Urinary bladder (tissue), 4 donors: ENCODE data around the gene RPS6KA1. TPM values are rescaled to one million over a fixed set of nuclear protein-coding genes. Genes with fewer than 3 reads are reported as not detected.
"Not testable (repeated sequence)": the region's sequence is repeated elsewhere in the genome, so short reads cannot be mapped to it uniquely, and the experiment has no call there.

Experiments
- DNase-seq: peaks from one replicate; pipeline ENCODE4 v3.0.0-alpha.2; 2015; ENCODE audit errors: extremely low spot score
- H3K27ac ChIP-seq: one replicate; pipeline ENCODE4 v1.5.1; 2013; ENCODE audit warnings: low read depth, mild to moderate bottlenecking, moderate library complexity
- H3K36me3 ChIP-seq: one replicate; pipeline ENCODE4 v1.6.1; 2013; ENCODE audit warnings: mild to moderate bottlenecking, moderate library complexity; ENCODE audit not compliant: insufficient read depth
- H3K4me1 ChIP-seq: one replicate; pipeline ENCODE4 v1.6.1; 2013; ENCODE audit warnings: mild to moderate bottlenecking, moderate library complexity; ENCODE audit not compliant: insufficient read depth
- H3K4me3 ChIP-seq: one replicate; pipeline ENCODE4 v1.5.1; 2013; ENCODE audit warnings: low read depth, low read length
- WGBS: extraction: QIAGEN DNeasy Blood & Tissue Kit; methylation state at CpG from one replicate; pipeline ENCODE4 v1.1.7; 2013; 5-methylcytosine and 5-hydroxymethylcytosine counted together
- polyA plus RNA-seq: library from polyadenylated mRNA; stranded (reverse); fragments of 200-250 nt; gene quantifications from one replicate; pipeline ENCODE4 v1.2.3, GENCODE V29; 2013
- small RNA-seq: library from RNA; depleted of rRNA; stranded (forward); fragments of <200 nt; gene quantifications from one replicate; pipeline ENCODE3, GENCODE V24; 2014
- total RNA-seq: library from RNA; depleted of rRNA; stranded (reverse); fragments of >200 nt; gene quantifications from one replicate; pipeline ENCODE4 v1.2.3, GENCODE V29; 2014
- donor health status: healthy with polysubstance abuse.
- donor health status: healthy.

The RPS6KA1 gene
- total and polyA plus RNA-seq, 2 donors, result 7.7 to 8.9 TPM

- Histone ChIP-seq H3K36me3 (no peaks in the 10 kb centered on the region), H3K27ac (no peak overlapping the region), H3K4me3 (no peak overlapping the region), H3K4me1 (no peaks in the 10 kb centered on the region)
- no peak for DNase-seq
- 57% methylated on average over 4 of the region's 4 CpGs for WGBS
Observed at GRCh38 chr1:26603856-26604255, 74.3 kb downstream of the RPS6KA1 start.

DNA sequence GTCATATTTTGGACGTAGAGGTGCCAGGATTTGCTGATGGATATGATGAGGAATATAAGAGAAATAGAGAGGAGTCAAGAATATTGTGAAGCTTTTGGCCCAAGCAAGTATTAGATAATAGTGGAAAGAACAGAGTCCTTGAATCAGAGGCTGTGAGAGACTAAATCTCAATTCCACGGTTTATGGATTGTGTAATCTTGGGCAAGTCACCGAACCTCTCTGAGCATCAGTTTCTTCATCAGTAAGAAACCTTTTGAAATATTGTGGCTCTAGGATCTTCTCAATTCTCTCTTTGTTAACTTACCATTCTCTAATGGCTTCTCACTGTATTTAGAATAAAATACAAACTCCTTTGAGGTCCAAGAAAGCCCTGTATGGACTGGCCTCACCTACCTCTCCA is 77.6 kb downstream of the RPS6KA1 start:
- Histone ChIP-seq H3K4me3 (no peak overlapping the region), H3K36me3 (no peaks in the 10 kb centered on the region), H3K27ac (no peak overlapping the region), H3K4me1 (no peaks in the 10 kb centered on the region)
- WGBS, result 80% methylated on average over 3 of the region's 3 CpGs
- DNase-seq, result no peak

DNA sequence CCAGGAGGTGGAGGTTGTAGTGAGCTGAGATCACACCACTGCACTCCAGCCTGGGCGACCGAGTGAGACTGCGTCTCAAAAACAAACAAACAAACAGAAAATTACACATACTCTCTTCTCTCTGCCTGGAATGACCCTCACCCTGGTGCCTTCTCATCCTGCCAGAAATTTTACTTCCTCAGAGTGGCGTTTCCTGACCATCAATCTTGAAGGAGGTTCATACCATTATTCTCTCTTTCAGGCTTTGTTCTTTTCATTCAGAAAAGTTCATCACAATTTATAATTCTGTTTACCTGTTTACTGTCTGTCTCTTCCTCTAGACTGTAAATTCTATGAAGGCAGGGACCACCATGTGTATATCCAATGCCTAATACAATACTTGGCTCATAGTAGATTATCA is 79.3 kb downstream of the RPS6KA1 start:
- H3K27ac ChIP-seq, result no peak overlapping the region
- no peaks in the 10 kb centered on the region for H3K4me1 ChIP-seq
- no peaks in the 10 kb centered on the region for H3K36me3 ChIP-seq
- WGBS, result 60% methylated on average over 4 of the region's 4 CpGs
- no peak for DNase-seq
- no peak overlapping the region for H3K4me3 ChIP-seq

GRCh38 chr1:26610781-26611180 is 81.2 kb downstream of the RPS6KA1 start:
- Histone ChIP-seq H3K27ac (no peak overlapping the region), H3K4me1 (no peaks in the 10 kb centered on the region), H3K36me3 (no peaks in the 10 kb centered on the region), H3K4me3 (no peak overlapping the region)
- 26% methylated on average over 2 of the region's 2 CpGs for WGBS
- no peak for DNase-seq

GRCh38 chr1:26612627-26613026 is 83.1 kb downstream of the RPS6KA1 start:
- DNase-seq, H3K27ac ChIP-seq, H3K4me3 ChIP-seq, H3K36me3 ChIP-seq, H3K4me1 ChIP-seq: not testable (repeated sequence)
- 90% methylated on average over 4 of the region's 4 CpGs for WGBS

GRCh38 chr1:26614655-26615411 is 85.3 kb downstream of the RPS6KA1 start:
- no peak for DNase-seq
- no peaks in the 10 kb centered on the region for H3K4me1 ChIP-seq
- no peak overlapping the region for H3K4me3 ChIP-seq
- H3K36me3 ChIP-seq, result no peaks in the 10 kb centered on the region
- 91% methylated on average over 1 of the region's 1 CpG for WGBS
- H3K27ac ChIP-seq, result no peak overlapping the region

- H3K4me1 ChIP-seq, result no peaks in the 10 kb centered on the region
- H3K4me3 ChIP-seq, result no peak overlapping the region
- H3K27ac ChIP-seq, result no peak overlapping the region
- no peak for DNase-seq
- no peaks in the 10 kb centered on the region for H3K36me3 ChIP-seq
- WGBS, result 93% methylated on average over 2 of the region's 2 CpGs
Observed at GRCh38 chr1:26616881-26617280, 87.3 kb downstream of the RPS6KA1 start.

- no peak overlapping the region for H3K4me3 ChIP-seq
- no peak overlapping the region for H3K27ac ChIP-seq
- H3K36me3 ChIP-seq, result no peaks in the 10 kb centered on the region
- no peak for DNase-seq
- H3K4me1 ChIP-seq, result no peaks in the 10 kb centered on the region
- 34% methylated on average over 3 of the region's 3 CpGs for WGBS
Observed at GRCh38 chr1:26618561-26618960, 89.0 kb downstream of the RPS6KA1 start.

Small RNA genes within 50 kb of the gene (small RNA-seq; reads per million reads assigned to genes)
- 0.09 reads per million for gene MIR1976
- gene RF00019, result not detected
- gene RNU7-29P, result not detected

Other genes with a start within 250 kb of the RPS6KA1 start
- gene SH3BGRL3, start 249.7 kb upstream of the RPS6KA1 start, total RNA-seq, result 12.3 TPM
- gene SH3BGRL3, start 249.7 kb upstream of the RPS6KA1 start, polyA plus RNA-seq, result 123 TPM
- gene UBXN11, start 223.1 kb upstream of the RPS6KA1 start, total RNA-seq, result 3.5 TPM
- gene UBXN11, start 223.1 kb upstream of the RPS6KA1 start, polyA plus RNA-seq, result 12.2 TPM
- 3.3 TPM for gene CD52, start 211.8 kb upstream of the RPS6KA1 start, total RNA-seq
- 17.0 TPM for gene CD52, start 211.8 kb upstream of the RPS6KA1 start, polyA plus RNA-seq
- 1.5 TPM for gene CRYBG2, start 175.6 kb upstream of the RPS6KA1 start, total RNA-seq
- 3.3 TPM for gene CRYBG2, start 175.6 kb upstream of the RPS6KA1 start, polyA plus RNA-seq
- gene ZNF683, start 157.0 kb upstream of the RPS6KA1 start, total RNA-seq, result not detected
- 0.19 TPM for gene ZNF683, start 157.0 kb upstream of the RPS6KA1 start, polyA plus RNA-seq
- gene LIN28A, start 118.9 kb upstream of the RPS6KA1 start, total RNA-seq, result not detected
- gene LIN28A, start 118.9 kb upstream of the RPS6KA1 start, polyA plus RNA-seq, result not detected
- 30.0 TPM for gene DHDDS, start 97.4 kb upstream of the RPS6KA1 start, total RNA-seq
- 25.4 TPM for gene DHDDS, start 97.4 kb upstream of the RPS6KA1 start, polyA plus RNA-seq
- 557 TPM for gene HMGN2, start 57.3 kb upstream of the RPS6KA1 start, total RNA-seq
- gene HMGN2, start 57.3 kb upstream of the RPS6KA1 start, polyA plus RNA-seq, result 519 TPM
- gene ARID1A, start 166.3 kb downstream of the RPS6KA1 start, total RNA-seq, result 40.6 TPM
- gene ARID1A, start 166.3 kb downstream of the RPS6KA1 start, polyA plus RNA-seq, result 31.8 TPM